HCT116 (cell line): ENCODE data around the gene KIAA0319L. TPM values are rescaled to one million over a fixed set of nuclear protein-coding genes. Genes with fewer than 3 reads are reported as not detected.

Source experiments
- ATAC-seq: fragments of 200-7000 bp; cut with Tn5 transposase; 2 replicates; pipeline ENCODE4 v1.9.1; 2020; ENCODE audit warnings: mild to moderate bottlenecking, moderate library complexity
- BruUV-seq: library from RNA; stranded (reverse); fragments of 400-500 nt; replicated peaks from 2 replicates; lab custom pipeline; 2021; lab: Mats Ljungman, UMichigan
- CTCF ChIA-PET: fragments of 300-600 bp; sonication (Branson Sonifier 250); formaldehyde crosslinking; loops from one replicate; lab custom pipeline; 2021; ENCODE audit warnings: antibody characterized with exemption; lab: Charles Lee
- POLR2A ChIA-PET: fragments of 300-600, 350-600 bp; sonication (Branson Sonifier 250); formaldehyde crosslinking; loops from one replicate; lab custom pipeline; 2021; ENCODE audit warnings: antibody characterized with exemption; lab: Charles Lee
- RAD21 ChIA-PET, 2 experiments: fragments of 300-600 bp; sonication (Branson Sonifier 250); formaldehyde crosslinking; loops; one replicate each; lab custom pipeline; 2023; ENCODE audit warnings: low total read pairs in 2 of 2; ENCODE audit not compliant: uncharacterized antibody in 2 of 2, unreplicated experiment in 2 of 2, low non-redundant PET in 1 of 2; lab: Charles Lee
- DNase-seq: peaks from one replicate; pipeline ENCODE4 v3.0.0-alpha.2; 2010; ENCODE audit warnings: low read depth, low spot score
- H2AFZ ChIP-seq: fragments of 200-600 bp; shearing (Covaris generic), sonication (generic); 2 replicates; pipeline ENCODE4 v1.6.1; 2017; ENCODE audit warnings: low read depth, mixed run types, mixed read lengths, antibody characterized with exemption, low read length; ENCODE audit not compliant: poor library complexity, severe bottlenecking
- H3K27ac ChIP-seq: 2 replicates; pipeline ENCODE4 v1.5.1; 2012; ENCODE audit warnings: low read depth, low read length
- H3K27me3 ChIP-seq: fragments of 200-600 bp; sonication (generic); 2 replicates; pipeline ENCODE4 v1.6.1; 2016; ENCODE audit warnings: mixed run types, low read length, mixed read lengths; ENCODE audit not compliant: insufficient read depth
- H3K36me3 ChIP-seq, 2 experiments: fragments of 200-500 bp in 1 of 2; fragments of 200-600 bp in 1 of 2; sonication (Bioruptor generic) in 1 of 2; sonication (generic) in 1 of 2; 2 replicates each; pipeline versions ENCODE4 v1.5.1 to v1.6.1; 2014 to 2016; ENCODE audit warnings: low read length in 2 of 2, inconsistent platforms in 1 of 2, mixed read lengths in 1 of 2, mixed run types in 1 of 2; ENCODE audit not compliant: insufficient read depth in 2 of 2, control insufficient read depth in 1 of 2
- H3K4me1 ChIP-seq, 2 experiments: fragments of 200-600 bp in 1 of 2; sonication (generic) in 1 of 2; 2 replicates each; pipeline versions ENCODE4 v1.5.1 to v1.6.1; 2012 to 2017; ENCODE audit warnings: low read length in 2 of 2, inconsistent platforms in 1 of 2, mild to moderate bottlenecking in 1 of 2, mixed read lengths in 1 of 2, mixed run types in 1 of 2, moderate library complexity in 1 of 2; ENCODE audit not compliant: insufficient read depth in 2 of 2, control insufficient read depth in 1 of 2
- H3K4me2 ChIP-seq: fragments of 200-600 bp; sonication (generic); 2 replicates; pipeline ENCODE4 v1.6.1; 2017; ENCODE audit warnings: mixed run types, low read length, mixed read lengths
- H3K4me3 ChIP-seq, 2 experiments: fragments of 200-600 bp in 1 of 2; sonication (generic) in 1 of 2; replicated peaks in 1 of 2; 2 replicates each; pipeline ENCODE4 v1.5.1; 2011 to 2016; ENCODE audit warnings: low read length in 2 of 2, control low read depth in 1 of 2, low read depth in 1 of 2, mild to moderate bottlenecking in 1 of 2, mixed read lengths in 1 of 2, mixed run types in 1 of 2
- H3K79me2 ChIP-seq: fragments of 200-600 bp; sonication (generic); 2 replicates; pipeline ENCODE4 v1.6.1; 2017; ENCODE audit warnings: mild to moderate bottlenecking, mixed run types, low read length, moderate library complexity, mixed read lengths; ENCODE audit not compliant: insufficient read depth
- H3K9ac ChIP-seq: fragments of 200-600 bp; sonication (generic); 2 replicates; pipeline ENCODE4 v1.6.1; 2016; ENCODE audit warnings: low read length, mixed read lengths
- H3K9me2 ChIP-seq: fragments of 200-600 bp; sonication (generic), shearing (Covaris generic); 2 replicates; pipeline ENCODE4 v1.6.1; 2017; ENCODE audit warnings: mixed run types, mild to moderate bottlenecking, moderate library complexity; ENCODE audit not compliant: insufficient read depth
- H3K9me3 ChIP-seq, 2 experiments: fragments of 200-500 bp in 1 of 2; fragments of 200-600 bp in 1 of 2; sonication (Bioruptor generic) in 1 of 2; sonication (generic) in 1 of 2; 2 replicates each; pipeline ENCODE4 v1.6.1; 2014 to 2017; ENCODE audit warnings: low read length in 2 of 2, mixed read lengths in 2 of 2, inconsistent platforms in 1 of 2, low read depth in 1 of 2, mild to moderate bottlenecking in 1 of 2, mixed run types in 1 of 2, moderate library complexity in 1 of 2; ENCODE audit not compliant: control insufficient read depth in 1 of 2, insufficient read depth in 1 of 2
- H4K20me1 ChIP-seq: fragments of 200-600 bp; sonication (generic), shearing (Covaris generic); 2 replicates; pipeline ENCODE4 v1.6.1; 2017; ENCODE audit warnings: mixed run types, mild to moderate bottlenecking, moderate library complexity; ENCODE audit not compliant: insufficient read depth
- CBX3 ChIP-seq: IDR thresholded peaks from 2 replicates; pipeline ENCODE4 v1.6.1; 2012; ENCODE audit warnings: low read depth
- MAX ChIP-seq: IDR thresholded peaks from 2 replicates; pipeline ENCODE4 v1.6.1; 2012
- RAD21 ChIP-seq: IDR thresholded peaks from 2 replicates; pipeline ENCODE4 v1.6.1; 2012; ENCODE audit warnings: low read depth, mild to moderate bottlenecking
- REST ChIP-seq: IDR thresholded peaks from 2 replicates; pipeline ENCODE4 v1.6.1; 2012; ENCODE audit warnings: low read depth
- ZBTB33 ChIP-seq: IDR thresholded peaks from 2 replicates; pipeline ENCODE4 v1.6.1; 2011; ENCODE audit warnings: mild to moderate bottlenecking, low read length, moderate library complexity; ENCODE audit not compliant: insufficient replicate concordance; ENCODE audit errors: extremely low read depth
- intact Hi-C: fragments of 100-400 bp; cut with micrococcal nuclease; formaldehyde crosslinking; loops from 2 replicates; pipeline ENCODE4 v1.10.0; 2022
- total RNA-seq: library from RNA; stranded (reverse); gene quantifications from one replicate; pipeline ENCODE4 v1.2.1, GENCODE V29; 2021; ENCODE audit not compliant: unreplicated experiment

KIAA0319L gene
- total RNA-seq, 1 experiment from 2014 or later, result 35.6 TPM

GRCh38 chr1:35599411-35599810 is 42.2 kb upstream of the KIAA0319L start:
- ATAC-seq, result no peak

More at GRCh38 chr1:35599411-35599810, 42.2 kb upstream of the KIAA0319L start:
- POLR2A ChIA-PET, result no interaction called here
- BruUV-seq, result no TSS peak
- no peaks in the 10 kb centered on the region for H3K9me2 ChIP-seq
- H3K9me3 ChIP-seq, result no peaks in the 10 kb centered on the region
- H3K36me3 ChIP-seq, result peaks cover 32 to 50% of the 10 kb centered on the region in 2 experiments; a peak in 3 of 4 replicates
- intact Hi-C loops, result no loop called here
- no peak for DNase-seq
- H3K27me3 ChIP-seq, result no peaks in the 10 kb centered on the region
- no peaks in the 10 kb centered on the region for H3K4me1 ChIP-seq
- H4K20me1 ChIP-seq, result peaks cover 4% of the 10 kb centered on the region; the same call in 1 of the 2 replicates
- H3K79me2 ChIP-seq, result peaks cover 6% of the 10 kb centered on the region; the same call in 1 of the 2 replicates
- no peak overlapping the region for H2AFZ ChIP-seq
- RAD21 ChIA-PET, result no interaction called here
- no peak overlapping the region for H3K4me3 ChIP-seq
- CTCF ChIA-PET, result no interaction called here
- no peak overlapping the region for H3K27ac ChIP-seq
- H3K9ac ChIP-seq, result no peak overlapping the region
- H3K4me2 ChIP-seq, result no peak overlapping the region
- no peak for TF ChIP-seq RAD21
- no peak for TF ChIP-seq CBX3
- no peak for TF ChIP-seq MAX
- no peak for TF ChIP-seq ZBTB33
- no peak for TF ChIP-seq REST
